Lower leg skin (tissue), 4 donors: ENCODE results near the gene NHP2. TPM values are rescaled to one million over a fixed set of nuclear protein-coding genes. Genes with fewer than 3 reads are reported as not detected.

ENCODE experiments used
- DNase-seq, 2 donors: peaks; one replicate each; pipeline ENCODE4 v3.0.0-alpha.2; 2019; ENCODE audit warnings: low spot score in 2 of 2
- H3K4me3 ChIP-seq: fragments of 200-600 bp; sonication (generic); 2 replicates; pipeline ENCODE4 v1.5.1; 2017; ENCODE audit warnings: mild to moderate bottlenecking, low read depth; ENCODE audit not compliant: poor library complexity, severe bottlenecking
- CTCF ChIP-seq, 3 donors: fragments of 450-650 bp; IDR thresholded peaks; one replicate each; pipeline ENCODE4 v1.5.1; 2016; ENCODE audit warnings: antibody characterized with exemption in 3 of 3, mild to moderate bottlenecking in 3 of 3, moderate library complexity in 2 of 3
- POLR2A ChIP-seq, 2 donors: fragments of 450-650 bp; IDR thresholded peaks; one replicate each; pipeline ENCODE4 v1.6.1; 2016 to 2017; ENCODE audit warnings: antibody characterized with exemption in 2 of 2, mild to moderate bottlenecking in 1 of 2, moderate library complexity in 1 of 2
- WGBS, 2 donors: methylation state at CpG; one replicate each; pipeline ENCODE4 v1.1.5; 2018; 5-methylcytosine and 5-hydroxymethylcytosine counted together
- intact Hi-C: fragments of 100-400 bp; cut with DNase I; formaldehyde crosslinking; loops from one replicate; pipeline ENCODE4 v1.15.0; 2023; ENCODE audit warnings: low total_unique reads
- total RNA-seq, 4 donors: library from RNA; depleted of rRNA; stranded (reverse); fragments of >200 nt; gene quantifications; one replicate each; pipeline ENCODE4 v1.1.0, GENCODE V29; 2016

The NHP2 gene
- total RNA-seq, 4 donors from 2014 or later = 169 to 210 (median 199) TPM

- intact Hi-C loops = no loop called here
- 89 to 92% methylated on average over 7 of the region's 7 CpGs for WGBS, 2 donors
- H3K4me3 ChIP-seq = no peak overlapping the region
- TF ChIP-seq POLR2A (IDR thresholded peaks at IDR 0.05) (no peak), CTCF (IDR thresholded peaks at IDR 0.05) (no peak)
- no peak for DNase-seq
These were observed 39.1 kb upstream of the NHP2 start for GRCh38 chr5:178192787-178193186.

GRCh38 chr5:178192244-178192643 lies 38.6 kb upstream of the NHP2 start:
- no peak for DNase-seq
- no peak overlapping the region for H3K4me3 ChIP-seq
- intact Hi-C loops = no loop called here
- TF ChIP-seq CTCF (IDR thresholded peaks at IDR 0.05) (no peak), POLR2A (IDR thresholded peaks at IDR 0.05) (no peak)
- WGBS, 2 donors = 48 to 55% methylated on average over 2 of the region's 2 CpGs

GRCh38 chr5:178191661-178192060 lies 38.0 kb upstream of the NHP2 start:
- TF ChIP-seq POLR2A (IDR thresholded peaks at IDR 0.05) (no peak), CTCF (IDR thresholded peaks at IDR 0.05) (no peak)
- intact Hi-C loops = no loop called here

GRCh38 chr5:178189433-178189832 lies 35.7 kb upstream of the NHP2 start:
- no peak for DNase-seq
- TF ChIP-seq CTCF (IDR thresholded peaks at IDR 0.05) = no peak
- TF ChIP-seq POLR2A (IDR thresholded peaks at IDR 0.05) = no peak
- H3K4me3 ChIP-seq = no peak overlapping the region
- 42 to 43% methylated on average over 2 of the region's 2 CpGs for WGBS, 2 donors
- intact Hi-C loops = no loop called here

More at GRCh38 chr5:178191661-178192060, 38.0 kb upstream of the NHP2 start:
- no peak for DNase-seq
- no peak overlapping the region for H3K4me3 ChIP-seq
- WGBS, 2 donors = 80 to 82% methylated on average over 4 of the region's 4 CpGs

- H3K4me3 ChIP-seq = no peak within 1 kb of the TSS
- TF ChIP-seq CTCF (IDR thresholded peaks at IDR 0.05) = no peak
- TF ChIP-seq POLR2A (IDR thresholded peaks at IDR 0.05) = no peak
- intact Hi-C loops = no loop called here
- DNase-seq = no peak
- WGBS, 2 donors = 65 to 82% methylated on average over 25 to 27 of the region's 27 CpGs
These were observed 33.3 kb upstream of the NHP2 start, which contains the start of gene GMCL2 for GRCh38 chr5:178187014-178187413. Gene GMCL2 (minus strand): TSS chr5:178187371. CDS start chr5:178187299, 72 bp downstream.

GRCh38 chr5:178186427-178186826 lies 32.7 kb upstream of the NHP2 start:
- DNase-seq = no peak
- TF ChIP-seq CTCF (IDR thresholded peaks at IDR 0.05) = no peak
- no peak for TF ChIP-seq POLR2A (IDR thresholded peaks at IDR 0.05)
- no peak overlapping the region for H3K4me3 ChIP-seq
- 50 to 59% methylated on average over 6 of the region's 6 CpGs for whole genome bisulfite sequencing, 2 donors
- intact Hi-C loops = no loop called here
